ENCODE results near the gene MIOS. TPM values are rescaled to one million over a fixed set of nuclear protein-coding genes. Genes with fewer than 3 reads are reported as not detected.
A peak's percentile ranks its signal among the peaks of the same experiment; 100 is the strongest.
"Not testable (repeated sequence)": the region's sequence is repeated elsewhere in the genome, so short reads cannot be mapped to it uniquely, and the experiment has no call there.

MIOS gene
- total RNA-seq, 2 experiments from 2014 or later = 63.0 to 67.3 TPM

GRCh38 chr7:7652798-7653540 is 86.3 kb downstream of the MIOS start:
- Mint-ChIP-seq H3K27ac (peak overlapping the region; percentile 25), H3K27me3 (no peaks in the 10 kb centered on the region), H3K9me3 (peaks cover 7% of the 10 kb centered on the region), H3K36me3 (ENCODE audit: low read depth) (peaks cover 17% of the 10 kb centered on the region), H3K4me1 (ENCODE audit: low read depth) (peaks cover 41% of the 10 kb centered on the region), H3K4me3 (no peak overlapping the region)
- ChIA-PET CTCF (interaction anchor here (0.7 to 1.4 kb wide), 3 partner anchors 8 to 108 kb away, joined by 3 to 5 read pairs (median 3); no protein-coding TSS in a partner anchor), POLR2A (interaction anchor here (1.6 kb wide), 1 partner anchor 11 kb away, joined by 4 read pairs; no protein-coding TSS in a partner anchor)
- TF ChIP-seq, protein P1, sequence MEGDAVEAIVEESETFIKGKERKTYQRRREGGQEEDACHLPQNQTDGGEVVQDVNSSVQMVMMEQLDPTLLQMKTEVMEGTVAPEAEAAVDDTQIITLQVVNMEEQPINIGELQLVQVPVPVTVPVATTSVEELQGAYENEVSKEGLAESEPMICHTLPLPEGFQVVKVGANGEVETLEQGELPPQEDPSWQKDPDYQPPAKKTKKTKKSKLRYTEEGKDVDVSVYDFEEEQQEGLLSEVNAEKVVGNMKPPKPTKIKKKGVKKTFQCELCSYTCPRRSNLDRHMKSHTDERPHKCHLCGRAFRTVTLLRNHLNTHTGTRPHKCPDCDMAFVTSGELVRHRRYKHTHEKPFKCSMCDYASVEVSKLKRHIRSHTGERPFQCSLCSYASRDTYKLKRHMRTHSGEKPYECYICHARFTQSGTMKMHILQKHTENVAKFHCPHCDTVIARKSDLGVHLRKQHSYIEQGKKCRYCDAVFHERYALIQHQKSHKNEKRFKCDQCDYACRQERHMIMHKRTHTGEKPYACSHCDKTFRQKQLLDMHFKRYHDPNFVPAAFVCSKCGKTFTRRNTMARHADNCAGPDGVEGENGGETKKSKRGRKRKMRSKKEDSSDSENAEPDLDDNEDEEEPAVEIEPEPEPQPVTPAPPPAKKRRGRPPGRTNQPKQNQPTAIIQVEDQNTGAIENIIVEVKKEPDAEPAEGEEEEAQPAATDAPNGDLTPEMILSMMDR (IDR thresholded peaks at IDR 0.05) = no peak
- no peak for ATAC-seq
- DNase-seq = no peak
- intact Hi-C loops (cut with micrococcal nuclease) = no loop called here

GRCh38 chr7:7653593-7654187 is 87.0 kb downstream of the MIOS start:
- no peaks in the 10 kb centered on the region for H3K27me3 Mint-ChIP-seq
- POLR2A ChIA-PET = no interaction called here
- ATAC-seq (peak; percentile 39), DNase-seq (peak; percentile 36)
- CTCF ChIA-PET = interaction anchor here (0.7 to 1.4 kb wide), 3 partner anchors 9 to 107 kb away, joined by 3 to 5 read pairs (median 3); no protein-coding TSS in a partner anchor
- H3K4me1 Mint-ChIP-seq (ENCODE audit: low read depth) = peaks cover 37% of the 10 kb centered on the region
- no peak overlapping the region for H3K27ac Mint-ChIP-seq
- peaks cover 24% of the 10 kb centered on the region for H3K36me3 Mint-ChIP-seq (ENCODE audit: low read depth)
- H3K4me3 Mint-ChIP-seq = no peak overlapping the region
- peaks cover 14% of the 10 kb centered on the region for H3K9me3 Mint-ChIP-seq
- intact Hi-C loops (cut with micrococcal nuclease) = no loop called here
- TF ChIP-seq, protein P1 (IDR thresholded peaks at IDR 0.05) = peak; percentile 50

DNA sequence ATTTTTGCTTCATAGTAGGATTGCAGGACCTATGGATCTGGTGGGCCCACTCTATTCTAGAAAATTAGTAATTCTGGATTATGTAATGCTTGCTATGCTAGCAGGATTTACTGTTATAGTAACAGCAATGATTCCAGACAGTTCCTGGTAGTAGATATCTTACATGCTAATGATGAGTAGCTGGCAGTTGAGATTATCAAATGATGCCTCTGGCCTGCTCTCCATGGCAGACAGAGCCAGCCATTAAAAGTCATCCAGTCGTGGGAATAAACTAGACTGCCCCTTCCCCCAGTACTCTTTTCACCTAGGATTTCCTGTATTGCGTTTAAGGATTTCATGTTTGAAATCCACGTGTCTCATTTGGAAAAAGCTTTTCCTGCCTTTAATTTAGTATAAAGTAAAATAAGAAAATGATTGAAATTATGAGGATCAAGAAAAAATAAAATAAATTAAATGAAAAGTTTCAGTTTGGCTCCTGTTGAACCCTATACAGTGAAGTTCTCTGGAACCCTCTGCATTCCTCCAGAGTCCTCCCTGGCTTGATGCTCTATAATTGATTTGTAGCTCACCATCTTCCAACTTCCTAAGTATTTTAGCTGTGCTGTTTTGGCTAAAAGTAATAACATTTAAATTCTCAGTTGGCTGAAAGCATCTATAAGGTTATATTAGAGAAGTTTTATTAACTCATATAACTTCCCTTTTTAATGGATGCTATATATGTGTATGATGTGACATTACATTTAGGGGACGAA is 88.5 kb downstream of the MIOS start:
- no peak for ATAC-seq
- Mint-ChIP-seq H3K4me1 (ENCODE audit: low read depth) (peaks cover 37% of the 10 kb centered on the region), H3K27me3 (no peaks in the 10 kb centered on the region), H3K9me3 (peaks cover 28% of the 10 kb centered on the region), H3K36me3 (ENCODE audit: low read depth) (peaks cover 36% of the 10 kb centered on the region), H3K4me3 (no peak overlapping the region), H3K27ac (no peak overlapping the region)
- POLR2A ChIA-PET = interaction anchor here (0.8 kb wide), 1 partner anchor 14 kb away, joined by 3 read pairs; no protein-coding TSS in a partner anchor
- CTCF ChIA-PET = no interaction called here
- DNase-seq = no peak
- intact Hi-C loops (cut with micrococcal nuclease) = no loop called here
- TF ChIP-seq, protein P1 (IDR thresholded peaks at IDR 0.05) = no peak

- DNase-seq; H3K27me3 Mint-ChIP-seq; H3K27ac Mint-ChIP-seq; H3K4me3 Mint-ChIP-seq; intact Hi-C loops (cut with micrococcal nuclease); ATAC-seq; POLR2A ChIA-PET; CTCF ChIA-PET: not testable (repeated sequence)
- Mint-ChIP-seq H3K4me1 (ENCODE audit: low read depth) (peaks cover 38% of the 10 kb centered on the region), H3K9me3 (peaks cover 28% of the 10 kb centered on the region), H3K36me3 (ENCODE audit: low read depth) (peaks cover 41% of the 10 kb centered on the region)
Measured at GRCh38 chr7:7656459-7656858, 89.8 kb downstream of the MIOS start.

Other genes with a start within 250 kb of the MIOS start
- gene COL28A1, start 31.0 kb upstream of the MIOS start, total RNA-seq = not detected
- gene UMAD1, start 73.9 kb downstream of the MIOS start, total RNA-seq = 10 to 100 TPM; 10.1 to 11.1 TPM
- 100 to 1,000 TPM; 188 to 203 TPM for gene RPA3, start 151.7 kb downstream of the MIOS start, total RNA-seq

Measured in activated CD8-positive, alpha-beta T cell treated with anti-CD3 and anti-CD28 coated beads for 36 hours (primary cell).